DND-41 (cell line): ENCODE data around the gene HRH2.

Experiments used
- EZH2 ChIP-seq: IDR thresholded peaks from 3 replicates; pipeline ENCODE4 v1.6.1; 2012; ENCODE audit warnings: borderline replicate concordance, low read depth, mild to moderate bottlenecking, moderate library complexity, low read length, inconsistent platforms; ENCODE audit not compliant: severe bottlenecking
- TF ChIP-seq, protein P1 (sequence below): IDR thresholded peaks from 2 replicates; pipeline ENCODE4 v1.5.1; 2012; ENCODE audit warnings: borderline replicate concordance, low read length, moderate library complexity, mild to moderate bottlenecking; ENCODE audit not compliant: poor library complexity, severe bottlenecking; ENCODE audit errors: extremely low read depth

DNA sequence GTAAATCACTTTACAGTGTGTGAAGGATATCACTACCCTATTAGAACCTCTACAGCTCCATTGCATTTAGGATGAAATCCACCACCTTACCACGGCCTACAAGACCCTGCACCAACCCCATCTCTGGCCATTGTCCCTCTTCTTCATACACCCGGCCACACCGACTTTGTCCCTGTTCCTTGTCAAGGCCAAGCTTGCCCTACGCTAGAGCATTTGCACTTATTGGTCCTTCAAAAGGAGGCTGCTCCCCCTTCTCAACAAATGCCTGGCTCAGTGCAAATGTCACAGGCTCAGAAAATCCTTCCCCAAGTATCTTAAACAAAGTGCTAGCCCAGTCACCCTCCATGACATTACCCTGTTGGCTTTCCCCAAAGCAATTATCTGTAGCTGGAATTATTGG is 4.1 kb upstream of the HRH2 start:
- TF ChIP-seq, protein P1, sequence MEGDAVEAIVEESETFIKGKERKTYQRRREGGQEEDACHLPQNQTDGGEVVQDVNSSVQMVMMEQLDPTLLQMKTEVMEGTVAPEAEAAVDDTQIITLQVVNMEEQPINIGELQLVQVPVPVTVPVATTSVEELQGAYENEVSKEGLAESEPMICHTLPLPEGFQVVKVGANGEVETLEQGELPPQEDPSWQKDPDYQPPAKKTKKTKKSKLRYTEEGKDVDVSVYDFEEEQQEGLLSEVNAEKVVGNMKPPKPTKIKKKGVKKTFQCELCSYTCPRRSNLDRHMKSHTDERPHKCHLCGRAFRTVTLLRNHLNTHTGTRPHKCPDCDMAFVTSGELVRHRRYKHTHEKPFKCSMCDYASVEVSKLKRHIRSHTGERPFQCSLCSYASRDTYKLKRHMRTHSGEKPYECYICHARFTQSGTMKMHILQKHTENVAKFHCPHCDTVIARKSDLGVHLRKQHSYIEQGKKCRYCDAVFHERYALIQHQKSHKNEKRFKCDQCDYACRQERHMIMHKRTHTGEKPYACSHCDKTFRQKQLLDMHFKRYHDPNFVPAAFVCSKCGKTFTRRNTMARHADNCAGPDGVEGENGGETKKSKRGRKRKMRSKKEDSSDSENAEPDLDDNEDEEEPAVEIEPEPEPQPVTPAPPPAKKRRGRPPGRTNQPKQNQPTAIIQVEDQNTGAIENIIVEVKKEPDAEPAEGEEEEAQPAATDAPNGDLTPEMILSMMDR, result no peak
- TF ChIP-seq EZH2, result no peak
